IPS-NIHi7 (cell line): ENCODE results near the gene PPIL6.

Experiments
- DNase-seq: peaks from one replicate; pipeline ENCODE4 v3.0.0; 2012; ENCODE audit warnings: mixed read lengths; ENCODE audit errors: extremely low spot score

Gene PPIL6

GRCh38 chr6:109363753-109364152, 76.7 kb downstream of the PPIL6 start:
- DNase-seq = no peak

GRCh38 chr6:109362102-109362884, 78.1 kb downstream of the PPIL6 start:
- no peak for DNase-seq

GRCh38 chr6:109360791-109361190, 79.6 kb downstream of the PPIL6 start:
- DNase-seq = no peak

GRCh38 chr6:109360281-109360680, 80.1 kb downstream of the PPIL6 start:
- no peak for DNase-seq

- DNase-seq = no peak
Measured at GRCh38 chr6:109359248-109359647, 81.2 kb downstream of the PPIL6 start.

- DNase-seq = no peak
Measured at GRCh38 chr6:109358204-109358603, 82.2 kb downstream of the PPIL6 start.

GRCh38 chr6:109356237-109356636, 84.2 kb downstream of the PPIL6 start:
- no peak for DNase-seq

- DNase-seq = no peak
Measured at GRCh38 chr6:109351231-109352130, 88.9 kb downstream of the PPIL6 start.

GRCh38 chr6:109349419-109349987, 90.9 kb downstream of the PPIL6 start:
- no peak for DNase-seq

- no peak for DNase-seq
Measured at GRCh38 chr6:109348226-109348625, 92.2 kb downstream of the PPIL6 start.

- no peak for DNase-seq
Measured at GRCh38 chr6:109347779-109348178, 92.6 kb downstream of the PPIL6 start.

- DNase-seq = no peak
Measured at GRCh38 chr6:109345986-109346385, 94.4 kb downstream of the PPIL6 start.

- no peak for DNase-seq
Measured at GRCh38 chr6:109344226-109344625, 96.2 kb downstream of the PPIL6 start.

GRCh38 chr6:109343518-109343917, 96.9 kb downstream of the PPIL6 start:
- no peak for DNase-seq

GRCh38 chr6:109342911-109343310, 97.5 kb downstream of the PPIL6 start:
- DNase-seq = no peak

GRCh38 chr6:109342506-109342905, 97.9 kb downstream of the PPIL6 start:
- DNase-seq = no peak

GRCh38 chr6:109340811-109341210, 99.6 kb downstream of the PPIL6 start:
- no peak for DNase-seq
